ENCODE data around the gene PPM1F.
A peak's percentile ranks its signal among the peaks of the same experiment; 100 is the strongest.

Gene PPM1F

DNA sequence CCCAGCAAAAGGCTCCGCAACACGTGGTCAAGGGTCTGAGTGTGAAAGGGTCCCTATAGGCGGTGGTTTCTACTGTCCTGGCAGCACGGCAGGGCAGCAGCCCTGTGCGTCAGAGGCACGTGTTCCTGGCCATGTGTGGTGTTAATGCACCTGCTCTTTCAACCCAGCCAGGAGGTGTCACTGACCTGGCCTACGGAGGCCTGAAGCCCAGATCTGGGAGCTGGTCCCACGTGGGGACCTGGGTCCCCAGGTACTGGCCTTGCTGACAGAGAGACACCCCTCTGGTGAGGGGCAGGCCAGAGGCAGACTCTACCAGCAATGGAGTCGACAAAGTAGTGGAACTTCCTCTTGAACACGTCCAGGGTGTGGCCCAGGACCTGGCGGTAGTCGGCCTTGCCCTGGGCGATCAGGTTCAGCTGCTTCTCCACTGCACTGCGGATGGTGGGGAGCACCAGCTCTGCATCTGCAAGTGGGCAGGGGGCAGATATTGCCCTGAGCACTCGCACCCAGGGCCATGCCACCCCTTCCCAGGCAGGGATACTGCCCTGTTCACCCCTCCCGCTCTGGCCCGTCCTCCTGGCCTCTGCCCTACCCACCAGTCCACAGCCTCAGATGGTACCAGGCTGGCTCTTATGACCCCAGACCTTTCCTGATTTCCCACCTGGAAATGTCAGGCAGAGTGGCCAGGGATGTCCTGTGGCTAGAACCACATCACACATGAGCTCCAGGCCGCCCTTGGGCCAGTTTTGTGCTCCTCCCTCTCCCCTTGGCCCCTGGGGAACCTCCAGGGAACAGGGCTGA, 6.8 kb upstream of the PPM1F start:
- no peak overlapping the region for H3K27ac Mint-ChIP-seq
- H3K36me3 Mint-ChIP-seq = no peaks in the 10 kb centered on the region
- H3K9me3 Mint-ChIP-seq (ENCODE audit: low read depth) = no peaks in the 10 kb centered on the region
- H3K4me1 Mint-ChIP-seq (ENCODE audit: low read depth) = no peaks in the 10 kb centered on the region
- no peaks in the 10 kb centered on the region for H3K27me3 Mint-ChIP-seq
- H3K4me3 Mint-ChIP-seq = no peak overlapping the region

- Mint-ChIP-seq H3K4me1 (ENCODE audit: low read depth) (no peaks in the 10 kb centered on the region), H3K27ac (no peak overlapping the region), H3K4me3 (no peak overlapping the region), H3K27me3 (no peaks in the 10 kb centered on the region), H3K9me3 (ENCODE audit: low read depth) (no peaks in the 10 kb centered on the region), H3K36me3 (no peaks in the 10 kb centered on the region)
Measured at GRCh38 chr22:21958360-21959273, 6.0 kb upstream of the PPM1F start.

DNA sequence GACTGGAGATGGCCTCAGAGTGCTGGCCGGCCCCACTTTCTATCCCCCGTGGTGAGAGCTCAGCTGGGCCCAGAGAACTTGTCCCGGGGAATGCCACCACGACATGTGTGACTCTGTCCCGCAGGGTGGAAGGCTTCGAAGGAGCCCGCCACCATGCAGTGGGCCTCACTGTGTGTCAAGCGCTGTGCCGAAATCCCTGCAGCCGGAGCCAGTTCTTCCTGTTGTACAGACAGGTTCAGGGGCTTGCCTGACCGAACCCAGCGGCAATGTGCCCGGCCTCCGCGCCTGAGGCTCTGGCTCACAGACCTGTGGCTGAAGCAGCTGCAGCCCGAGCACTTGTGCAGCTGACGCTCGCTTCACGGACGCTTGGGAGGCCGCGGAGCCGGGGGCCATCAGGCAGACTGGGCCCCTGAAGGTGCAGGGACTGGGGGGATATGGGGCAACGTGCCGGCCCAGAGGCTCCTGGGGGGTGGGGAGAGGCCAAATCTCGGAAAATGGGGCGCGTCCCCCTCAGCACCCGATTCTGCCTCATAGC, 650 bp downstream of the PPM1F start:
- H3K9me3 Mint-ChIP-seq (ENCODE audit: low read depth) = no peaks in the 10 kb centered on the region
- H3K27ac Mint-ChIP-seq = no peak overlapping the region
- H3K27me3 Mint-ChIP-seq = no peaks in the 10 kb centered on the region
- H3K4me3 Mint-ChIP-seq = peak overlapping the region; percentile 88
- H3K36me3 Mint-ChIP-seq = no peaks in the 10 kb centered on the region
- peaks cover 12% of the 10 kb centered on the region for H3K4me1 Mint-ChIP-seq (ENCODE audit: low read depth)

DNA sequence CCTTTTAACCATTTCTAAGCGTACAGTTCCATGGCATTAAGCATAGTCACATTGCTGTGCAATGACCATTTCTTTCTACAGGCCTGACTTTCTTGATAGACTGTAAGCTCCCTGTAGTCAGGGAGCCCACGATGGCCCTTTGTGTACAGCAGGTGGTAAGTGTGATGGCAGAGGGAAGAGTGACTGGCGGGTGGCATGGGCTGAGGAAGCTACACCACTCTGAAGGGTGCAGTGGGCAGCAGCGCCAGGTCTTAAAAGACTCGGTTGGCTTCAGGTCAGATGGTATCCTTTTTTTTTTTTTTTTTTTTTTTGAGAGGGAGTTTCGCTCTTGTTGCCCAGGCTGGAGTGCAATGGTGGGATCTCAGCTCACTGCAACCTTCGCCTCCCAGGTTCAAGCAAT, 1.6 kb downstream of the PPM1F start:
- H3K27me3 Mint-ChIP-seq = no peaks in the 10 kb centered on the region
- H3K9me3 Mint-ChIP-seq (ENCODE audit: low read depth) = no peaks in the 10 kb centered on the region
- H3K4me1 Mint-ChIP-seq (ENCODE audit: low read depth) = peaks cover 12% of the 10 kb centered on the region
- no peak overlapping the region for H3K27ac Mint-ChIP-seq
- H3K36me3 Mint-ChIP-seq = no peaks in the 10 kb centered on the region
- peak overlapping the region; percentile 88 for H3K4me3 Mint-ChIP-seq

- Mint-ChIP-seq H3K27ac (no peak overlapping the region), H3K36me3 (peaks cover under 1% of the 10 kb centered on the region), H3K4me1 (ENCODE audit: low read depth) (peaks cover 12% of the 10 kb centered on the region), H3K9me3 (ENCODE audit: low read depth) (no peaks in the 10 kb centered on the region), H3K4me3 (no peak overlapping the region), H3K27me3 (no peaks in the 10 kb centered on the region)
Measured at GRCh38 chr22:21949948-21950347, 2.7 kb downstream of the PPM1F start.

DNA sequence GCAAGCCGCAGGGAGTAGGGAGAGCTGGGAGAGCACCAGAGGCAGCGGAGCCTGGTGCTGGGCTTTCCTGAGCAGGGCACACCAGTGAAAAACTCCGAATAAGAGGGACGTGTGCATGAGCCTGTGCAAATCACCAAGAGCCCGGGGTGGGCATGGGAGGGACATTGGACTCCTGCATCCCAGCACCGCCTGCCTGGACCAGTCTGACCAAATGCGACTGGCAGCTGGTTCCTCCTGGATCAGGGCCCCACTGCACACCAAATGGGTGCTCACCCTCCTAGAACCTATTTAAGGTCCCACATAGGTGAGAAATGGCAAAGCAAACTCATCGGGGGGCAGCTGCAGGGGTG, 3.1 kb downstream of the PPM1F start:
- H3K9me3 Mint-ChIP-seq (ENCODE audit: low read depth) = no peaks in the 10 kb centered on the region
- no peak overlapping the region for H3K27ac Mint-ChIP-seq
- H3K36me3 Mint-ChIP-seq = peaks cover 3% of the 10 kb centered on the region
- no peak overlapping the region for H3K4me3 Mint-ChIP-seq
- H3K27me3 Mint-ChIP-seq = no peaks in the 10 kb centered on the region
- H3K4me1 Mint-ChIP-seq (ENCODE audit: low read depth) = peaks cover 12% of the 10 kb centered on the region

GRCh38 chr22:21948824-21949568, 3.7 kb downstream of the PPM1F start:
- H3K4me3 Mint-ChIP-seq = no peak overlapping the region
- H3K27me3 Mint-ChIP-seq = no peaks in the 10 kb centered on the region
- peaks cover 12% of the 10 kb centered on the region for H3K4me1 Mint-ChIP-seq (ENCODE audit: low read depth)
- H3K27ac Mint-ChIP-seq = no peak overlapping the region
- H3K36me3 Mint-ChIP-seq = peaks cover 3% of the 10 kb centered on the region
- H3K9me3 Mint-ChIP-seq (ENCODE audit: low read depth) = no peaks in the 10 kb centered on the region

DNA sequence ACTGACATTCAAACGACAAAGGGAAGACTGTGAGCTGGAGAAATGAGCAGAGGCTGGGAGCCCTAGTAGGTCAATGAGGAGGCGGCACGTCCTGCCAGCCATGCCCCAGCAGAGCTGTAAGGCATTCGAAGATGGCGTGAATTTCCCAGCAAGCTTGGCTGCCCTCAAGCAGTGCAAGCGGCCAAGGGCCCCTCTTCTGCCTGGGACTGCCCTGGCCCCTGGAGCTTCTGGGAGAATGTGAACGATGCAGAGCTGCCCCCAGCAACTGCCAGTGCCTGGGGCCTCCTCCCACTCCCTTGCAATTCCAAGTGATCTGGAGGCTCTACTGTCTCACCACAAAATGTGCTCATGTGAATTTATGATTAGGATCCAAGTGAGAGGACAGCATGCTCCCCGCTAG, 4.3 kb downstream of the PPM1F start:
- Mint-ChIP-seq H3K36me3 (peaks cover 3% of the 10 kb centered on the region), H3K9me3 (ENCODE audit: low read depth) (no peaks in the 10 kb centered on the region), H3K4me3 (no peak overlapping the region), H3K27me3 (no peaks in the 10 kb centered on the region), H3K27ac (no peak overlapping the region), H3K4me1 (ENCODE audit: low read depth) (peaks cover 14% of the 10 kb centered on the region)

DNA sequence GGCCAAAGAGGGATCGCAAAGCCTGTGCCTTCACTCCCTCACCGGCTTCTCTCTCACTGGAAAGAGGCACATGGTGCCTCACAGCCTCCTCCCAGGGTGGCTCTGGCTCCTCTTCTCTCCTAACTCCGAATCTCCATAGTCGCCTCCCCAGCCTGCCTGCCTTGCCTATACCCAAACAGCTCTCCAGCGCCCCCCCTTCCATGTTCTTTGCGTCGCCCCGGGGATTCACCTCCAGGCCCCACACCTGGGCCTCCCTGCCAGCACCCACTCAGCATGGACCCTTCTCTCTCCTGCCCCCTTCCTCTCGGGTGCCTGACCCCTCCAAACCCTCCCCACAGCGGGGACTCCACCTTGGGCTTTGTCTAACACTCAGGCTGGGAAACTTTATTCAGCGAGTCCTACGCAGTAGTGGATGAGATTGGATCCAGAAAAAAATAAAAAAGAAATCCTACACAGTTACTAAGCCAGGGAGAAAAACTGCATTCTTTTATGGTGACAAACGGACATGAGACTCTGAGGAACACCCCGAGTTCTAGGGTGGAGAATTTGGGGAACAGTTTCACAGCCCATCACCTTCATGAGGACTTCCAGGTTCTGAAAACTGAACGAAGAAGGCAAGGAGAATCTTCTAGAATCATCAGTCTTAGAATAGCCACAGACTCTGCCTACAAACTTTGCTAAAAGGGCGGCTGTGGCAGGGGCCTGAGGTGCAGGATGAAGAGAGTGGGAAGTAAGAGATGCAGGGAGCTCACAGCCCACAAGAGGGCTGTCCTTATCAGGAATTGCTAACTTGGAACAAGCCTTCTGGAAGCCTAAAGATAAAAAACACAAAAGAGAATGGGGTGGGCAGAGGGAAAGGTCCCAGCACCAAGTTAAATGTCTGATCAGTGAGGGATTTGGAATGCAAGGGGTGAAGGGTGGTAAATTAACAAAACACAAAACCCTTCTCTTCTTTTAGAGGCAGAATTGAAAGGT, 5.3 kb downstream of the PPM1F start:
- Mint-ChIP-seq H3K4me1 (ENCODE audit: low read depth) (peaks cover 22% of the 10 kb centered on the region), H3K4me3 (no peak overlapping the region), H3K36me3 (peaks cover 3% of the 10 kb centered on the region), H3K27me3 (no peaks in the 10 kb centered on the region), H3K27ac (no peak overlapping the region), H3K9me3 (ENCODE audit: low read depth) (no peaks in the 10 kb centered on the region)

DNA sequence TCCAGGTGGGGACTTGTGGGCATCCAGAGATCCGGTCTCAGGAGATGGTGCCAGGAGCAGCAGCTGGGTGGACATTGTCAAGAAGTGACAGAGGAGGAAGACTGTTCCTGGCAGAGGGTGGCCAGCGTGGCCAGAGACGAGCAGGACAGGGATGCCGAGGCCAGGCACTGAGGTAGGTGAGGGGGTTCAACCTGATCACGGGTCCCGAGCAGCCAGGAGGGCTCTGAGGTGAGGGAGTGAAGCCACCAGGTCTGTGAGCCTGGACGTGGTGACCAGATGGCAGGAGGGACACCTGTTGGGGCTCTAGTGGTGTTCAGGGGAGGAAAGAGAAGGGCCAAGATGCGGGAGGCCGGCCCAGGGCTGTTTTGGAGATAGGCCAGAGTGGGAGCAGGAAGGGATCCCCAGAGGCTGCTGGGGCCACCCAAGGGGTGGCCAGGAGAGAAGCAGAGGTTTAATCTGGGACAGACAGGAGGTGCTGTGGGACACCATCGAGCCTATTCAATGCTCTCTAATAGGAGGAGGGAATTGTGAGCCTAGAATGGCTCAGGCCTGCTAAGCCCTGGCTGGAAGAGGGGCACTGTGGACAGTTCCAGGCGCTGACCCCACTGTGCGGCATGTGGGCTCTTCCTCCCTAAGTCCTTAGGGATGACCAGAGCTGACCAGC, 6.3 kb downstream of the PPM1F start:
- H3K4me3 Mint-ChIP-seq = no peak overlapping the region
- peaks cover 3% of the 10 kb centered on the region for H3K36me3 Mint-ChIP-seq
- no peaks in the 10 kb centered on the region for H3K9me3 Mint-ChIP-seq (ENCODE audit: low read depth)
- no peaks in the 10 kb centered on the region for H3K27me3 Mint-ChIP-seq
- H3K4me1 Mint-ChIP-seq (ENCODE audit: low read depth) = peaks cover 23% of the 10 kb centered on the region
- peak overlapping the region; percentile 10 for H3K27ac Mint-ChIP-seq

GRCh38 chr22:21945453-21946261, 7.0 kb downstream of the PPM1F start:
- Mint-ChIP-seq H3K9me3 (ENCODE audit: low read depth) (no peaks in the 10 kb centered on the region), H3K27ac (no peak overlapping the region), H3K4me1 (ENCODE audit: low read depth) (peaks cover 22% of the 10 kb centered on the region), H3K36me3 (peaks cover 3% of the 10 kb centered on the region), H3K4me3 (no peak overlapping the region), H3K27me3 (no peaks in the 10 kb centered on the region)

GRCh38 chr22:21944871-21945270, 7.8 kb downstream of the PPM1F start:
- H3K4me1 Mint-ChIP-seq (ENCODE audit: low read depth) = peaks cover 22% of the 10 kb centered on the region
- H3K27me3 Mint-ChIP-seq = no peaks in the 10 kb centered on the region
- no peak overlapping the region for H3K27ac Mint-ChIP-seq
- H3K36me3 Mint-ChIP-seq = peaks cover 3% of the 10 kb centered on the region
- no peaks in the 10 kb centered on the region for H3K9me3 Mint-ChIP-seq (ENCODE audit: low read depth)
- H3K4me3 Mint-ChIP-seq = no peak overlapping the region

Measured in activated naive CD8-positive, alpha-beta T cell (primary cell).